DND-41 (cell line): Measurements from ENCODE around the gene SIRT6.
"Not testable (repeated sequence)": the region's sequence is repeated elsewhere in the genome, so short reads cannot be mapped to it uniquely, and the experiment has no call there.

Experiments
- ATAC-seq: fragments of 200-7000 bp; cut with Tn5 transposase; 3 replicates; pipeline ENCODE4 v1.9.1; 2021; ENCODE audit warnings: low read depth; ENCODE audit not compliant: insufficient read depth
- DNase-seq: peaks from one replicate; pipeline ENCODE4 v3.0.0-alpha.2; 2020
- H2AFZ ChIP-seq: 2 replicates; pipeline ENCODE4 v1.6.0; 2012; ENCODE audit warnings: low read depth, low read length
- H3K27ac ChIP-seq: 2 replicates; pipeline ENCODE4 v1.5.1; 2012; ENCODE audit warnings: low read length, inconsistent platforms
- H3K27me3 ChIP-seq: fragments of 200-600 bp; sonication (generic); 2 replicates; pipeline ENCODE4 v1.6.0; 2012; ENCODE audit warnings: low read length, mild to moderate bottlenecking, inconsistent platforms; ENCODE audit not compliant: insufficient read depth, poor library complexity
- H3K36me3 ChIP-seq: 2 replicates; pipeline ENCODE4 v1.5.1; 2012; ENCODE audit warnings: low read length, inconsistent platforms; ENCODE audit not compliant: insufficient read depth
- H3K4me1 ChIP-seq: 2 replicates; pipeline ENCODE4 v1.5.1; 2012; ENCODE audit warnings: mild to moderate bottlenecking, low read length; ENCODE audit not compliant: insufficient read depth
- H3K4me2 ChIP-seq: 2 replicates; pipeline ENCODE4 v1.6.0; 2012; ENCODE audit warnings: mild to moderate bottlenecking, moderate library complexity, low read length, inconsistent platforms; ENCODE audit not compliant: insufficient read depth
- H3K4me3 ChIP-seq, 2 experiments: fragments of 200-600 bp in 1 of 2; shearing (Covaris generic) in 1 of 2; 2 replicates each; pipeline ENCODE4 v1.5.1; 2012 to 2016; ENCODE audit warnings: inconsistent platforms in 2 of 2, low read length in 2 of 2, mild to moderate bottlenecking in 2 of 2, low read depth in 1 of 2, moderate library complexity in 1 of 2
- H3K79me2 ChIP-seq: 2 replicates; pipeline ENCODE4 v1.6.0; 2012; ENCODE audit warnings: low read length, inconsistent platforms; ENCODE audit not compliant: insufficient read depth
- H3K9ac ChIP-seq: 2 replicates; pipeline ENCODE4 v1.6.0; 2012; ENCODE audit warnings: low read depth, mild to moderate bottlenecking, inconsistent platforms, low read length, moderate library complexity
- H3K9me3 ChIP-seq: 2 replicates; pipeline ENCODE4 v1.5.1; 2012; ENCODE audit warnings: low read length, moderate library complexity, mild to moderate bottlenecking, inconsistent platforms; ENCODE audit not compliant: insufficient read depth, severe bottlenecking
- H4K20me1 ChIP-seq: 2 replicates; pipeline ENCODE4 v1.6.0; 2012; ENCODE audit warnings: low read length; ENCODE audit not compliant: insufficient read depth
- EZH2 ChIP-seq: IDR thresholded peaks from 3 replicates; pipeline ENCODE4 v1.6.1; 2012; ENCODE audit warnings: borderline replicate concordance, low read depth, mild to moderate bottlenecking, moderate library complexity, low read length, inconsistent platforms; ENCODE audit not compliant: severe bottlenecking
- TF ChIP-seq, protein P1 (sequence below): IDR thresholded peaks from 2 replicates; pipeline ENCODE4 v1.5.1; 2012; ENCODE audit warnings: borderline replicate concordance, low read length, moderate library complexity, mild to moderate bottlenecking; ENCODE audit not compliant: poor library complexity, severe bottlenecking; ENCODE audit errors: extremely low read depth

Gene SIRT6

DNA sequence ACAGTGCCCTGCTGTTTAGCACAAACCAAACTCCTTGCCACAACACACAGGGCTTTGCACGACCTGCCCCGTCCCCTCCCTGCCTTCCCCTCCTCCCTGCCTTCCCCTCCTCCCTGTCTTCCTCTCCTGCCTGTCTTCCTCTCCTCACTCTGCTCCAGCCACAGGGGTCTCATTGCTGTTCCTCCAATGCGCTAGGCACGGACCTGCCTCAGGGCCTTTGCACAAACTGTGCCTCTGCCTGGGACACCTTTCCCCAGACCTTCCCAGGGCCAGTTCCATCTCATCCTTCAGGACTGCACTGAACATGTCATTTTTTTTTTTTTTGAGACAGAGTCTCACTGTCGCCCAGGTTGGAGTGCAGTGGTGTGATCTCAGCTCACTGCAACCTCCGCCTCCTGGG, 30.7 kb downstream of the SIRT6 start:
- Histone ChIP-seq H3K4me2 (no peak overlapping the region), H3K36me3 (no peaks in the 10 kb centered on the region), H3K9ac (no peak overlapping the region), H3K27ac (no peak overlapping the region), H3K4me3 (no peak overlapping the region), H3K27me3 (no peaks in the 10 kb centered on the region), H2AFZ (no peak overlapping the region), H3K9me3 (no peaks in the 10 kb centered on the region), H3K4me1 (peaks cover 8% of the 10 kb centered on the region), H3K79me2 (no peaks in the 10 kb centered on the region), H4K20me1 (no peaks in the 10 kb centered on the region)
- ATAC-seq, result no peak
- no peak for DNase-seq
- no peak for TF ChIP-seq EZH2
- TF ChIP-seq, protein P1, sequence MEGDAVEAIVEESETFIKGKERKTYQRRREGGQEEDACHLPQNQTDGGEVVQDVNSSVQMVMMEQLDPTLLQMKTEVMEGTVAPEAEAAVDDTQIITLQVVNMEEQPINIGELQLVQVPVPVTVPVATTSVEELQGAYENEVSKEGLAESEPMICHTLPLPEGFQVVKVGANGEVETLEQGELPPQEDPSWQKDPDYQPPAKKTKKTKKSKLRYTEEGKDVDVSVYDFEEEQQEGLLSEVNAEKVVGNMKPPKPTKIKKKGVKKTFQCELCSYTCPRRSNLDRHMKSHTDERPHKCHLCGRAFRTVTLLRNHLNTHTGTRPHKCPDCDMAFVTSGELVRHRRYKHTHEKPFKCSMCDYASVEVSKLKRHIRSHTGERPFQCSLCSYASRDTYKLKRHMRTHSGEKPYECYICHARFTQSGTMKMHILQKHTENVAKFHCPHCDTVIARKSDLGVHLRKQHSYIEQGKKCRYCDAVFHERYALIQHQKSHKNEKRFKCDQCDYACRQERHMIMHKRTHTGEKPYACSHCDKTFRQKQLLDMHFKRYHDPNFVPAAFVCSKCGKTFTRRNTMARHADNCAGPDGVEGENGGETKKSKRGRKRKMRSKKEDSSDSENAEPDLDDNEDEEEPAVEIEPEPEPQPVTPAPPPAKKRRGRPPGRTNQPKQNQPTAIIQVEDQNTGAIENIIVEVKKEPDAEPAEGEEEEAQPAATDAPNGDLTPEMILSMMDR, result no peak

DNA sequence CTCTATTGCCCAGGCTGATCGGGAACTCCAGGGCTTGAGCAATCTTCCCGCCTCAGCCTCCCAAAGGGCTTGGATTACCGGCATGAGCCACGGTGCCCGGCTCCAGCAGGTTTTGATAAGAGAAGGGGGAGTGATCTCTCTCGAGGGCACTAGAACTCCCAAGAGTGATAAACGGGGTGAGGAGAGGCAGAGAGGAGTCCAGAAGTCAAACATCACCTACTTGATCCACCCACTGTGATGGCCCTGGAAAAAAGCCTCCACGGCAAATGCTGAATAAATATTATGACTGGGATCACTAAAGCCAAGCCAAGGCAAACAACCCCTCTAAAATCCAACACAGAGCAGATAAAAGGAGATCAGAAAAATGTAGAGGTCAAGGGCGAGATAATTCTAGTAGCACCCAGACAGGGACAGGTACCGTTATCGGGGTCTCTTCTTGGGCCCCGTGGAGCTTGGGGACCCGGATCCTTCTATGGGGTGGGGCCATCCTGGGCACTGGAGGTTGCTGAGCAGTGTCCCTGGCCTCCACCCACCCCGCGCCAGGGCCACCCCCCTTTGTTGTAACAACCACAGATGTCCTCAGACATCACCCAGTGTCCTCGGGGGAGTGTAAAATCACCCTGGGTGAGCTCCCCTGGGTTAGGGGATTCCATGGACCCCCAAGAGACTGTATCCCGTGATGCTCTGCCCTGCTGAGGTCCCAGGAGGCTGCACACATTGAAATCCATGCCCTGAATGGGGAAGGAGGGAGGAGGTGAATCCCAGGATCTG, 32.7 kb downstream of the SIRT6 start:
- H4K20me1 ChIP-seq, result no peaks in the 10 kb centered on the region
- ATAC-seq, result no peak
- H3K9me3 ChIP-seq, result no peaks in the 10 kb centered on the region
- H3K27me3 ChIP-seq, result no peaks in the 10 kb centered on the region
- TF ChIP-seq, protein P1, result no peak
- no peak overlapping the region for H3K9ac ChIP-seq
- H3K27ac ChIP-seq, result no peak overlapping the region
- H3K79me2 ChIP-seq, result no peaks in the 10 kb centered on the region
- no peak overlapping the region for H3K4me3 ChIP-seq
- H2AFZ ChIP-seq, result no peak overlapping the region
- DNase-seq, result no peak
- no peak overlapping the region for H3K4me2 ChIP-seq
- peaks cover 8% of the 10 kb centered on the region for H3K4me1 ChIP-seq
- no peaks in the 10 kb centered on the region for H3K36me3 ChIP-seq

DNA sequence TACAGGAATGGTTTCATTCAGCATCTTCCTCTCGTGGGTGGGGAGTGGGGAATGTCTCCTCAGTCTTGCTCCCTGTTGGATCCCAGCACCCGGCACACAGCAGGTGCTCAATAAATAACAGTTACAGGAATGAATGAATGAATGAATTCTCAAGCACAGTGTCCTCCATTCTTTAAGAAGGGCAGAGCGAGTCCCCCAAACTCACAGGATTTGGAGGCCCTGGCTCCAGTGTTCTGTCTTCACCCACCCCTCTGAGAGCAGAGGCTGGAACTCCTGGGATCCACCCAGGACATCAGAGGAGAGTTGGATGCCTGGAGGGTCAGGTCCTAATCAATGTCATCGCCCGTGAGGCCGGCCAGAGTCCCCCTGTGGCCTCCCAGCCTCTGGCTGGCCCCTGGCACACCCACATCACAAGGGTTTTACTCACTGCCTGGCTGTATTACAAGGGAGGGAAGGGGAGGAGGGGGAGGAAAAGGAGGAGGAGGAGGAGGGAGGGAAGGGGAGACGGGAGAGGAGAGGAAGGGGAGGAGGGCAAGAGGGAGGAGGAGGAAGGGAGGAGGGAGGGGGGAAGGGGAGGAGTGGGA, 37.6 kb downstream of the SIRT6 start:
- Histone ChIP-seq H3K9me3 (no peaks in the 10 kb centered on the region), H3K4me1 (peaks cover 9% of the 10 kb centered on the region), H3K27me3 (no peaks in the 10 kb centered on the region), H3K27ac (no peak overlapping the region), H4K20me1 (no peaks in the 10 kb centered on the region), H3K4me2 (no peak overlapping the region), H2AFZ (no peak overlapping the region), H3K9ac (no peak overlapping the region), H3K36me3 (no peaks in the 10 kb centered on the region), H3K4me3 (no peak overlapping the region), H3K79me2 (no peaks in the 10 kb centered on the region)
- DNase-seq (no peak), ATAC-seq (no peak)
- TF ChIP-seq, protein P1, result no peak
- TF ChIP-seq EZH2, result no peak

DNA sequence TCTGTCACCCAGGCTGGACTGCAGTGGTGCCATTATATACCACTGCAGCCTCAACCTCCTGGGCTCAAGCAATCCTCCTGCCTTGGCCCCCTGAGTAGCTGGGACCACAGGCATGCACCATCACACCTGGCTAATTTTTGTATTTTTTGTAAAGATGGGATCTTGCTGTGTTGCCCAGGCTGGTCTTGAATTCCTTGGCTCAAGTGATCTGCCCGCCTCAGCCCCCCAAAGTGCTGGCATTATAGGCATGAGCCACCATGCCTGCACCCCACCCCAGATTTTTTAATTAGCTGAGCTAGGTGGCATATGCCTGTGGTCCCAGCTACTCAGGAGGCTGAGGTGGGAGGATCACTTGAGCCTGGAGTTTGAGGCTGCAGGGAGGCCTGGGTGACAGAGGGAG, 39.4 kb downstream of the SIRT6 start:
- not testable (repeated sequence) for H3K9me3 ChIP-seq, H4K20me1 ChIP-seq, H2AFZ ChIP-seq, H3K4me3 ChIP-seq, H3K36me3 ChIP-seq, H3K4me2 ChIP-seq, H3K9ac ChIP-seq, H3K79me2 ChIP-seq, H3K27me3 ChIP-seq, ATAC-seq, DNase-seq, H3K27ac ChIP-seq
- H3K4me1 ChIP-seq, result peaks cover 12% of the 10 kb centered on the region
